HEK293 (cell line): ENCODE data around the gene RAB5IF.

Experiments used
- CTCF ChIA-PET: fragments of 350-600 bp; formaldehyde crosslinking; extraction: SDS; loops from one replicate; lab custom pipeline; 2021; ENCODE audit warnings: antibody characterized with exemption; lab: Yijun Ruan, JAX
- POLR2A ChIA-PET: fragments of 300-600 bp; formaldehyde crosslinking; extraction: SDS; loops from one replicate; lab custom pipeline; 2020; ENCODE audit warnings: antibody characterized with exemption, inconsistent platforms; lab: Yijun Ruan, JAX
- H3K27ac ChIP-seq: fragments of 200-500 bp; sonication (Bioruptor generic); 2 replicates; pipeline ENCODE4 v1.5.1; 2014; ENCODE audit warnings: low read depth, low read length, control low read depth, inconsistent platforms; ENCODE audit errors: extremely low read depth
- H3K36me3 ChIP-seq, 2 experiments: fragments of 200-500 bp in 1 of 2; sonication (Bioruptor generic) in 1 of 2; 1 replicate in 1 of 2; 2 replicates in 1 of 2; pipeline ENCODE4 v1.5.1; 2014 to 2017; ENCODE audit warnings: inconsistent platforms in 2 of 2, low read length in 2 of 2; ENCODE audit not compliant: control insufficient read depth in 2 of 2, insufficient read depth in 1 of 2
- H3K4me1 ChIP-seq: fragments of 200-500 bp; sonication (Bioruptor generic); 2 replicates; pipeline ENCODE4 v1.5.1; 2014; ENCODE audit warnings: mild to moderate bottlenecking, low read length, inconsistent platforms; ENCODE audit not compliant: control insufficient read depth, insufficient read depth
- H3K4me3 ChIP-seq: 2 replicates; pipeline ENCODE4 v1.5.1; 2011; ENCODE audit warnings: low read depth, mild to moderate bottlenecking, control low read depth, low read length, moderate library complexity
- H3K9me3 ChIP-seq: fragments of 200-500 bp; sonication (Bioruptor generic); 2 replicates; pipeline ENCODE4 v1.5.1; 2014; ENCODE audit warnings: low read depth, low read length, inconsistent platforms; ENCODE audit not compliant: control insufficient read depth, insufficient read depth
- ELK4 ChIP-seq: IDR thresholded peaks from 2 replicates; pipeline ENCODE4 v1.6.1; 2011; ENCODE audit warnings: mild to moderate bottlenecking, low read depth, low read length, borderline replicate concordance
- MZF1 ChIP-seq: fragments of 450-650 bp; formaldehyde crosslinking; IDR thresholded peaks from 2 replicates; pipeline ENCODE4 v1.5.1; 2017; ENCODE audit warnings: missing biosample characterization, missing genetic modification characterization, borderline replicate concordance
- OSR2 ChIP-seq: fragments of 450-650 bp; formaldehyde crosslinking; IDR thresholded peaks from 2 replicates; pipeline ENCODE4 v1.5.1; 2016; ENCODE audit warnings: missing biosample characterization, missing genetic modification characterization
- SP2 ChIP-seq: fragments of 450-650 bp; formaldehyde crosslinking; IDR thresholded peaks from 2 replicates; pipeline ENCODE4 v1.5.1; 2016; ENCODE audit warnings: missing biosample characterization, missing genetic modification characterization
- SP3 ChIP-seq: fragments of 450-650 bp; formaldehyde crosslinking; IDR thresholded peaks from 2 replicates; pipeline ENCODE4 v1.5.1; 2016; ENCODE audit warnings: missing biosample characterization, missing genetic modification characterization
- ZBTB10 ChIP-seq: fragments of 450-650 bp; formaldehyde crosslinking; IDR thresholded peaks from 2 replicates; pipeline ENCODE4 v1.5.1; 2016; ENCODE audit warnings: missing biosample characterization, missing genetic modification characterization
- ZBTB8A ChIP-seq: fragments of 450-650 bp; formaldehyde crosslinking; IDR thresholded peaks from 2 replicates; pipeline ENCODE4 v1.5.1; 2016; ENCODE audit warnings: missing biosample characterization, missing genetic modification characterization
- ZNF140 ChIP-seq: fragments of 450-650 bp; formaldehyde crosslinking; IDR thresholded peaks from 2 replicates; pipeline ENCODE4 v1.5.1; 2016; ENCODE audit warnings: missing biosample characterization, missing genetic modification characterization
- ZNF146 ChIP-seq: fragments of 450-650 bp; formaldehyde crosslinking; IDR thresholded peaks from 2 replicates; pipeline ENCODE4 v1.5.1; 2016; ENCODE audit warnings: missing biosample characterization, missing genetic modification characterization
- ZNF18 ChIP-seq: fragments of 450-650 bp; formaldehyde crosslinking; IDR thresholded peaks from 2 replicates; pipeline ENCODE4 v1.5.1; 2016; ENCODE audit warnings: missing biosample characterization, missing genetic modification characterization
- ZNF26 ChIP-seq: fragments of 450-650 bp; formaldehyde crosslinking; IDR thresholded peaks from 2 replicates; pipeline ENCODE4 v1.5.1; 2016; ENCODE audit warnings: missing biosample characterization, missing genetic modification characterization
- ZNF292 ChIP-seq: fragments of 450-650 bp; formaldehyde crosslinking; IDR thresholded peaks from 2 replicates; pipeline ENCODE4 v1.5.1; 2016; ENCODE audit warnings: low read depth, missing biosample characterization, missing genetic modification characterization, borderline replicate concordance
- ZNF335 ChIP-seq: fragments of 450-650 bp; formaldehyde crosslinking; conservative IDR thresholded peaks from 2 replicates; pipeline ENCODE4 v1.5.1; 2016; ENCODE audit warnings: missing biosample characterization, missing genetic modification characterization
- ZNF391 ChIP-seq: fragments of 450-650 bp; formaldehyde crosslinking; IDR thresholded peaks from 2 replicates; pipeline ENCODE4 v1.5.1; 2016; ENCODE audit warnings: low read depth, missing biosample characterization, missing genetic modification characterization, borderline replicate concordance
- ZNF639 ChIP-seq: fragments of 450-650 bp; formaldehyde crosslinking; IDR thresholded peaks from 2 replicates; pipeline ENCODE4 v1.5.1; 2016; ENCODE audit warnings: missing biosample characterization, missing genetic modification characterization
- ZNF792 ChIP-seq: fragments of 450-650 bp; formaldehyde crosslinking; IDR thresholded peaks from 2 replicates; pipeline ENCODE4 v1.5.1; 2016; ENCODE audit warnings: missing biosample characterization, missing genetic modification characterization
- ZSCAN4 ChIP-seq: fragments of 450-650 bp; formaldehyde crosslinking; IDR thresholded peaks from 2 replicates; pipeline ENCODE4 v1.5.1; 2017; ENCODE audit warnings: missing biosample characterization, missing genetic modification characterization
- TF ChIP-seq, protein P1 (sequence below): fragments of 450-650 bp; formaldehyde crosslinking; IDR thresholded peaks from 2 replicates; pipeline ENCODE4 v1.5.1; 2016; ENCODE audit warnings: missing biosample characterization, missing genetic modification characterization, low read depth
- TF ChIP-seq, protein P2 (sequence below): fragments of 450-650 bp; formaldehyde crosslinking; IDR thresholded peaks from 2 replicates; pipeline ENCODE4 v1.5.1; 2016; ENCODE audit warnings: missing biosample characterization, missing genetic modification characterization
- TF ChIP-seq, protein P3 (sequence below): fragments of 450-650 bp; formaldehyde crosslinking; IDR thresholded peaks from 2 replicates; pipeline ENCODE4 v1.5.1; 2016; ENCODE audit warnings: missing biosample characterization, missing genetic modification characterization

Gene RAB5IF

DNA sequence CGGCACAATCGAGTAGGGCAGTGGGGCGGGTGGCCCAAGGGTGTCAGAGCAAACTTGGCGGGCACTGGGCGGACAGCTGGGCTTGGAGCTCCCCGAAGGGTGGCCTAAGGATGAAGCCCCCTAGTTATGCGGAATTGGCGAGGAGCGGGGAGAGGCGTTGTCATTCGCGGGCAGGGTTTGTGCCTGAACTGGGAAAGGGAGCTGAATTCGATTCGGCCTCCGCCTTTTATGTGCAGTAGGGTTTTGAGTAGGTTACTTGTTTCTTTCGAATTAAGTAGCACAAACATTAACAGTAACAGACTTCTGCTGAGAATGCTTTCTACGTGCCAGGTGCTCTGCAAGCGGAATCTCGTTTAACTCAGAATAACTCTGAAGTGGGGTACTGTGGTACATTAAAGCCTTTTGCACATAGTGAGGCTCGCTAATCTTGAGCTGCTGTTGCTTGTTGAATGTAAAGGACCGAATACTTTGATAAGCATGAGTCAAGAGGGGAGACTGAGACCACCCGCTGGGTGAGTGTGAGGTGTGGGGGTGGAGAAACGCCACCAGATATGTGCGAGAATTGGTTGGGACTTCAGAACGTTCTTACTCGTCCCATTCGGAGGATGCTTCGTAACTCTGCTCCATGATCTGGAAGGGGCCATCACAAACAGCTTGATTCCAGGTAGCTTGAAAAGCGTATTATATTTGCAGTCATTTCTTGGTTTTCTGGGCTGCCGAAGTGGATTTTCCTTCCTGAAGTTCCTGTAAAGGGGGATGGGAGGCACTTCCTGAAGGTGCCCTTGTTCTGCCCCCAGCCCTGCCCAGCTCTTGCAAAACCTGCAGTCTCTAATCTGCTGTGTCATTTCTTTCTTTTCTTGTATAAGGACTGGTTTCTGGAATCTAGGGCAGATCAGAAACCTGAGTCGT is 833 bp downstream of the RAB5IF start:
- Histone ChIP-seq H3K4me3 (peak overlapping the region; percentile 93), H3K4me1 (no peaks in the 10 kb centered on the region), H3K9me3 (no peaks in the 10 kb centered on the region), H3K27ac (peak overlapping the region; percentile 85), H3K36me3 (peaks cover 29 to 41% of the 10 kb centered on the region in 2 experiments; a peak in 2 of 3 replicates)
- POLR2A ChIA-PET = interaction anchor here (0.7 to 4.8 kb wide), 12 partner anchors 9 to 250 kb away, joined by 3 to 26 read pairs (median 5); partner anchors contain the start of genes DSN1 and TGIF2
- CTCF ChIA-PET = interaction anchor here (0.6 to 3.3 kb wide), 20 partner anchors 8 to 314 kb away, joined by 3 to 18 read pairs (median 4); partner anchors contain the start of gene DSN1
- TF ChIP-seq, protein P1, sequence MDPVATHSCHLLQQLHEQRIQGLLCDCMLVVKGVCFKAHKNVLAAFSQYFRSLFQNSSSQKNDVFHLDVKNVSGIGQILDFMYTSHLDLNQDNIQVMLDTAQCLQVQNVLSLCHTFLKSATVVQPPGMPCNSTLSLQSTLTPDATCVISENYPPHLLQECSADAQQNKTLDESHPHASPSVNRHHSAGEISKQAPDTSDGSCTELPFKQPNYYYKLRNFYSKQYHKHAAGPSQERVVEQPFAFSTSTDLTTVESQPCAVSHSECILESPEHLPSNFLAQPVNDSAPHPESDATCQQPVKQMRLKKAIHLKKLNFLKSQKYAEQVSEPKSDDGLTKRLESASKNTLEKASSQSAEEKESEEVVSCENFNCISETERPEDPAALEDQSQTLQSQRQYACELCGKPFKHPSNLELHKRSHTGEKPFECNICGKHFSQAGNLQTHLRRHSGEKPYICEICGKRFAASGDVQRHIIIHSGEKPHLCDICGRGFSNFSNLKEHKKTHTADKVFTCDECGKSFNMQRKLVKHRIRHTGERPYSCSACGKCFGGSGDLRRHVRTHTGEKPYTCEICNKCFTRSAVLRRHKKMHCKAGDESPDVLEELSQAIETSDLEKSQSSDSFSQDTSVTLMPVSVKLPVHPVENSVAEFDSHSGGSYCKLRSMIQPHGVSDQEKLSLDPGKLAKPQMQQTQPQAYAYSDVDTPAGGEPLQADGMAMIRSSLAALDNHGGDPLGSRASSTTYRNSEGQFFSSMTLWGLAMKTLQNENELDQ = no peak
- TF ChIP-seq ZNF292 (tag by site-specific recombination) (no peak), ZSCAN4 (tag by site-specific recombination) (no peak), ZNF146 (tag by site-specific recombination) (no peak), ZBTB8A (tag by site-specific recombination) (peak; percentile 60), ZNF140 (tag by site-specific recombination) (no peak), ZNF792 (tag by site-specific recombination) (no peak), SP3 (tag by site-specific recombination) (0 out of 2 replicates have a peak, but pooled peaks have one; percentile 9), ZNF26 (tag by site-specific recombination) (no peak), ZNF639 (tag by site-specific recombination) (no peak), ZNF391 (tag by site-specific recombination) (no peak), ELK4 (no peak), MZF1 (tag by site-specific recombination) (no peak), ZNF18 (tag by site-specific recombination) (no peak), ZNF335 (tag by site-specific recombination) (peak; percentile 60), ZBTB10 (tag by site-specific recombination) (no peak), OSR2 (no peak), SP2 (tag by site-specific recombination) (no peak)
- TF ChIP-seq, protein P2, sequence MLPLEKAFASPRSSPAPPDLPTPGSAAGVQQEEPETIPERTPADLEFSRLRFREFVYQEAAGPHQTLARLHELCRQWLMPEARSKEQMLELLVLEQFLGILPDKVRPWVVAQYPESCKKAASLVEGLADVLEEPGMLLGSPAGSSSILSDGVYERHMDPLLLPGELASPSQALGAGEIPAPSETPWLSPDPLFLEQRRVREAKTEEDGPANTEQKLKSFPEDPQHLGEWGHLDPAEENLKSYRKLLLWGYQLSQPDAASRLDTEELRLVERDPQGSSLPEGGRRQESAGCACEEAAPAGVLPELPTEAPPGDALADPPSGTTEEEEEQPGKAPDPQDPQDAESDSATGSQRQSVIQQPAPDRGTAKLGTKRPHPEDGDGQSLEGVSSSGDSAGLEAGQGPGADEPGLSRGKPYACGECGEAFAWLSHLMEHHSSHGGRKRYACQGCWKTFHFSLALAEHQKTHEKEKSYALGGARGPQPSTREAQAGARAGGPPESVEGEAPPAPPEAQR (tag by site-specific recombination) = no peak
- TF ChIP-seq, protein P3, sequence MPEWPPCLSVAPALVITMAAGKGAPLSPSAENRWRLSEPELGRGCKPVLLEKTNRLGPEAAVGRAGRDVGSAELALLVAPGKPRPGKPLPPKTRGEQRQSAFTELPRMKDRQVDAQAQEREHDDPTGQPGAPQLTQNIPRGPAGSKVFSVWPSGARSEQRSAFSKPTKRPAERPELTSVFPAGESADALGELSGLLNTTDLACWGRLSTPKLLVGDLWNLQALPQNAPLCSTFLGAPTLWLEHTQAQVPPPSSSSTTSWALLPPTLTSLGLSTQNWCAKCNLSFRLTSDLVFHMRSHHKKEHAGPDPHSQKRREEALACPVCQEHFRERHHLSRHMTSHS (tag by site-specific recombination) = no peak
